PC-3 (cell line): Measurements from ENCODE around the gene ARHGEF28. TPM values are rescaled to one million over a fixed set of nuclear protein-coding genes. Genes with fewer than 3 reads are reported as not detected.

Source experiments
- ATAC-seq: fragments of 200-7000 bp; cut with Tn5 transposase; 2 replicates; pipeline ENCODE4 v1.9.1; 2020; ENCODE audit warnings: mild to moderate bottlenecking, moderate library complexity
- BruUV-seq: library from RNA; stranded (reverse); fragments of 400-500 nt; replicated peaks from 2 replicates; lab custom pipeline; 2021; lab: Mats Ljungman, UMichigan
- CTCF ChIA-PET: fragments of 300-600 bp; sonication (Branson Sonifier 250); formaldehyde crosslinking; loops from one replicate; lab custom pipeline; 2022; ENCODE audit warnings: antibody characterized with exemption; lab: Charles Lee
- POLR2A ChIA-PET: fragments of 300-600 bp; sonication (Branson Sonifier 250); formaldehyde crosslinking; loops from one replicate; lab custom pipeline; 2022; ENCODE audit warnings: antibody characterized with exemption; ENCODE audit not compliant: unreplicated experiment; lab: Charles Lee
- DNase-seq: peaks from one replicate; pipeline ENCODE4 v3.0.0-alpha.2; 2015
- H2AFZ ChIP-seq: fragments of 300-600 bp; sonication (generic); 2 replicates; pipeline ENCODE4 v1.6.0; 2016; ENCODE audit warnings: antibody characterized with exemption, low read length
- H3F3A ChIP-seq: fragments of 300-600 bp; sonication (generic); one replicate; pipeline ENCODE4 v1.6.0; 2017; ENCODE audit warnings: antibody characterized with exemption, low read length, control low read depth, mild to moderate bottlenecking; ENCODE audit not compliant: unreplicated experiment
- H3K27ac ChIP-seq: fragments of 300-600 bp; sonication (generic); 2 replicates; pipeline ENCODE4 v1.5.1; 2016; ENCODE audit warnings: mild to moderate bottlenecking, low read length
- H3K27me3 ChIP-seq: fragments of 300-600 bp; sonication (generic); 2 replicates; pipeline ENCODE4 v1.6.1; 2016; ENCODE audit warnings: low read length, mixed read lengths
- H3K36me3 ChIP-seq: fragments of 300-600 bp; sonication (generic); 2 replicates; pipeline ENCODE4 v1.6.1; 2016; ENCODE audit warnings: low read depth, mixed run types, low read length, mixed read lengths
- H3K4me1 ChIP-seq: fragments of 300-600 bp; sonication (generic); 2 replicates; pipeline ENCODE4 v1.5.1; 2016; ENCODE audit warnings: low read length; ENCODE audit not compliant: insufficient read depth
- H3K4me2 ChIP-seq: fragments of 300-600 bp; sonication (generic); 2 replicates; pipeline ENCODE4 v1.6.0; 2016; ENCODE audit warnings: low read length
- H3K4me3 ChIP-seq: fragments of 300-600 bp; sonication (generic); 2 replicates; pipeline ENCODE4 v1.5.1; 2016; ENCODE audit warnings: mild to moderate bottlenecking, low read length, mixed read lengths
- H3K79me2 ChIP-seq: fragments of 300-600 bp; sonication (generic); 2 replicates; pipeline ENCODE4 v1.6.1; 2017; ENCODE audit warnings: low read length, mixed read lengths
- H3K9ac ChIP-seq: fragments of 300-600 bp; sonication (generic); 2 replicates; pipeline ENCODE4 v1.6.0; 2016; ENCODE audit warnings: mild to moderate bottlenecking, low read length
- H3K9me2 ChIP-seq: fragments of 300-600 bp; sonication (generic); replicated peaks from 2 replicates; pipeline ENCODE4 v1.6.1; 2016; ENCODE audit warnings: mixed run types, low read length, mixed read lengths
- H3K9me3 ChIP-seq: fragments of 300-600 bp; sonication (generic); 2 replicates; pipeline ENCODE4 v1.6.1; 2016; ENCODE audit warnings: low read length, mixed read lengths
- H4K20me1 ChIP-seq: fragments of 300-600 bp; sonication (generic); 2 replicates; pipeline ENCODE4 v1.6.1; 2016; ENCODE audit warnings: low read length, mixed read lengths
- EZH2 ChIP-seq: fragments of 300-600 bp; sonication (generic); IDR thresholded peaks from one replicate; pipeline ENCODE4 v1.6.1; 2017; ENCODE audit warnings: antibody characterized with exemption, mild to moderate bottlenecking, low read length; ENCODE audit not compliant: unreplicated experiment
- EZH2phosphoT487 ChIP-seq: fragments of 300-600 bp; sonication (generic); IDR thresholded peaks from 2 replicates; pipeline ENCODE4 v1.6.1; 2018; ENCODE audit warnings: mild to moderate bottlenecking, antibody characterized with exemption, low read length, borderline replicate concordance
- intact Hi-C: fragments of 100-400 bp; cut with micrococcal nuclease; formaldehyde crosslinking; loops from 2 replicates; pipeline ENCODE4 v1.9.0; 2023
- total RNA-seq: library from RNA; depleted of rRNA; stranded (reverse); fragments of >200 nt; gene quantifications from 2 replicates; pipeline ENCODE4 v1.2.3, GENCODE V29; 2014
- TF ChIP-seq, protein P1 (sequence below): fragments of 300-600 bp; sonication (generic); conservative IDR thresholded peaks from 2 replicates; pipeline ENCODE4 v1.5.1; 2017; ENCODE audit warnings: antibody characterized with exemption, low read depth, mild to moderate bottlenecking, low read length

ARHGEF28 gene
- total RNA-seq, 1 experiment from 2014 or later: 24.2 TPM

DNA sequence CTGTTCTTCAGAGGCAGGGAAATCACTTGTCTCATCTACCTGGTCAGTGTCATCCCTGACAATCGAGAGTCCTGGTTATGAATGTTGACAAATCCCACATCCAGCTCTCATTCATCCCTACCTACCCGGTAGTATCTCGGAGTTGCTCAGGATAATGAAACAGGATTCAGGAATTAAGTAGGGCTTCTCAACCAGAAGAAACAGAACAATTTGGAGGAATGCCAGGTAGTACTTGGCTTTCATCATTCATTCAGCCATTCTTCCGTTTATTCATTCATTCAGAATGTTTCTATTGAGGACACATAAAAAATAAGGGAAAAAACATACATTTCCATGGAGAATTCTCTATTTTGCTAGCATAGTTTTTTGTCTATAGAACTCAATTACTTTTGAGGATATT is 195.0 kb downstream of the ARHGEF28 start:
- BruUV-seq: no TSS peak

DNA sequence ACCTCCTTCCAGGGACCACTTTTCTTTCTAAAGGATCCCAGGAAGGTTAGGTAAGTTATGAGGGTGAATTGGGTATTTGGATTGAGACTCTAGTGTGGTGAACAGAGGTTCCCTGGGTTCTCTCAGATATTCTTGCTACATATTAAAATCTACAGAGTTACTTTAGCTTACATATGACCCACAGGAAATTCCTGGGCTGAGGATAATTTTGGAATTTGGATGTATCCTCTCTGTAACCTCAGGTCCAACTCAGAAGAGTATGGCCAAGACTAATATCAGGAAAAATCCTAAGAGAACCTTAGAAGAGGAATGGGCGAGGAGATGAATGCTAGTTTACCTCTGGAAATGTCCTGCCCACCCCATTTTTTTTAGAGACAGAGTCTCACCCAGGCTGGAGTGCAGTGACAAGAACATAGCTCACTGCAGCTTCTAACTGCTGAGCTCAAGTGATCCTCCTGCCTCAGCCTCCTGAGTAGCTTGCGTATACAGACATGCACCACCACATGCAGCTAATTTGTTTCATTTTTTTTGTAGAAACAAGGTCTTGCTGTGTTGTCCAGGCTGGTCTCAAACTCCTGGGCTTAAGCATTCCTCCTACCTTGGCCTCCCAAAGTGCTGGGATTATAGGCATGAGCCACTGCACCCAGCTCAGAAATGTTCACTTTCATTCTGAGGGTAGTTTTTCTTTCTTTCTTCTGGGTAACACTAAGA is 196.4 kb downstream of the ARHGEF28 start:
- no TSS peak for BruUV-seq
- no peaks in the 10 kb centered on the region for H3F3A ChIP-seq
- no peak for DNase-seq
- peak overlapping the region; percentile 56 for H3K4me2 ChIP-seq
- H3K79me2 ChIP-seq: no peaks in the 10 kb centered on the region
- TF ChIP-seq EZH2: no peak
- no peak for TF ChIP-seq EZH2phosphoT487
- TF ChIP-seq, protein P1, sequence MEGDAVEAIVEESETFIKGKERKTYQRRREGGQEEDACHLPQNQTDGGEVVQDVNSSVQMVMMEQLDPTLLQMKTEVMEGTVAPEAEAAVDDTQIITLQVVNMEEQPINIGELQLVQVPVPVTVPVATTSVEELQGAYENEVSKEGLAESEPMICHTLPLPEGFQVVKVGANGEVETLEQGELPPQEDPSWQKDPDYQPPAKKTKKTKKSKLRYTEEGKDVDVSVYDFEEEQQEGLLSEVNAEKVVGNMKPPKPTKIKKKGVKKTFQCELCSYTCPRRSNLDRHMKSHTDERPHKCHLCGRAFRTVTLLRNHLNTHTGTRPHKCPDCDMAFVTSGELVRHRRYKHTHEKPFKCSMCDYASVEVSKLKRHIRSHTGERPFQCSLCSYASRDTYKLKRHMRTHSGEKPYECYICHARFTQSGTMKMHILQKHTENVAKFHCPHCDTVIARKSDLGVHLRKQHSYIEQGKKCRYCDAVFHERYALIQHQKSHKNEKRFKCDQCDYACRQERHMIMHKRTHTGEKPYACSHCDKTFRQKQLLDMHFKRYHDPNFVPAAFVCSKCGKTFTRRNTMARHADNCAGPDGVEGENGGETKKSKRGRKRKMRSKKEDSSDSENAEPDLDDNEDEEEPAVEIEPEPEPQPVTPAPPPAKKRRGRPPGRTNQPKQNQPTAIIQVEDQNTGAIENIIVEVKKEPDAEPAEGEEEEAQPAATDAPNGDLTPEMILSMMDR: no peak
- ChIA-PET POLR2A (interaction anchor here (0.6 kb wide), 1 partner anchor 1123 kb away, joined by 3 read pairs; no protein-coding TSS in a partner anchor), CTCF (interaction anchor here (0.9 kb wide), 1 partner anchor 29 kb away, joined by 3 read pairs; no protein-coding TSS in a partner anchor)
- H3K9me2 ChIP-seq: no peaks in the 10 kb centered on the region
- H3K9ac ChIP-seq: no peak overlapping the region
- peaks cover 40% of the 10 kb centered on the region for H3K4me1 ChIP-seq
- no peak overlapping the region for H3K4me3 ChIP-seq
- no peaks in the 10 kb centered on the region for H3K36me3 ChIP-seq
- H3K27me3 ChIP-seq: no peaks in the 10 kb centered on the region
- no peaks in the 10 kb centered on the region for H4K20me1 ChIP-seq
- H3K27ac ChIP-seq: peak overlapping the region; percentile 64
- no peak overlapping the region for H2AFZ ChIP-seq
- ATAC-seq: peak; percentile 12
- intact Hi-C loops: no loop called here
- no peaks in the 10 kb centered on the region for H3K9me3 ChIP-seq

More for the DNA sequence above, 195.0 kb downstream of the ARHGEF28 start:
- intact Hi-C loops: no loop called here
- H3K27me3 ChIP-seq: no peaks in the 10 kb centered on the region
- DNase-seq: no peak
- no peaks in the 10 kb centered on the region for H3K36me3 ChIP-seq
- no peak overlapping the region for H3K9ac ChIP-seq
- no peaks in the 10 kb centered on the region for H3F3A ChIP-seq
- POLR2A ChIA-PET: no interaction called here
- TF ChIP-seq, protein P1: no peak
- TF ChIP-seq EZH2 (no peak), EZH2phosphoT487 (no peak)
- peaks cover 40% of the 10 kb centered on the region for H3K4me1 ChIP-seq
- H3K27ac ChIP-seq: no peak overlapping the region
- no peak overlapping the region for H3K4me3 ChIP-seq
- ATAC-seq: no peak
- H3K4me2 ChIP-seq: no peak overlapping the region
- H3K9me2 ChIP-seq: no peaks in the 10 kb centered on the region
- no peaks in the 10 kb centered on the region for H3K9me3 ChIP-seq
- no peaks in the 10 kb centered on the region for H4K20me1 ChIP-seq
- CTCF ChIA-PET: no interaction called here
- no peak overlapping the region for H2AFZ ChIP-seq
- H3K79me2 ChIP-seq: no peaks in the 10 kb centered on the region

DNA sequence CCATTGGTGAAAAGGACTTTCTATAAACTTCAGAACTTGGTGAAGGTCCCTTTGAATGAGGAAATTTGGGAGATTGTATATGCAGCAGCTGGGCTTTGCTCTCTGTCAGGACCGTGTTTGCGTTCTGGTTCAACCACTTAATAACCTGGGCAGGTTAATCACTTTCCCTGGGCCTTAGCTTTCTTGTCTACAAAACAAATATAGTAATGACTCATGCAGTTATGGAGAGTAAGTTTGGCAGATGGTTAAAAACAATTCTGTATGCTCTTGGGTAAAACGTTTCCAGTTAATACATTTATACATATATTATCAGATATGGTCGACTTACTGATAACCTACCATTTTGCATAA is 197.0 kb downstream of the ARHGEF28 start:
- no peak overlapping the region for H2AFZ ChIP-seq
- no peaks in the 10 kb centered on the region for H3K27me3 ChIP-seq
- no peaks in the 10 kb centered on the region for H3K79me2 ChIP-seq
- H4K20me1 ChIP-seq: no peaks in the 10 kb centered on the region
- no peak overlapping the region for H3K9ac ChIP-seq
- no peaks in the 10 kb centered on the region for H3K36me3 ChIP-seq
- DNase-seq (peak; percentile 76), ATAC-seq (peak; percentile 89)
- BruUV-seq: no TSS peak
- no peaks in the 10 kb centered on the region for H3K9me3 ChIP-seq
- peak overlapping the region; percentile 64 for H3K27ac ChIP-seq
- peak overlapping the region; percentile 56 for H3K4me2 ChIP-seq
- H3K4me3 ChIP-seq: peak overlapping the region; percentile 28; the same call in 1 of the 2 replicates
- TF ChIP-seq EZH2 (no peak), EZH2phosphoT487 (no peak)
- TF ChIP-seq, protein P1: no peak
- POLR2A ChIA-PET: interaction anchor here (0.6 kb wide), 1 partner anchor 1124 kb away, joined by 3 read pairs; no protein-coding TSS in a partner anchor
- CTCF ChIA-PET: interaction anchor here (0.9 kb wide), 1 partner anchor 30 kb away, joined by 3 read pairs; no protein-coding TSS in a partner anchor
- H3K9me2 ChIP-seq: no peaks in the 10 kb centered on the region
- intact Hi-C loops: no loop called here
- peaks cover 40% of the 10 kb centered on the region for H3K4me1 ChIP-seq
- H3F3A ChIP-seq: no peaks in the 10 kb centered on the region
